ENCODE results near the gene TTC39C.

- TF ChIP-seq, protein P1, sequence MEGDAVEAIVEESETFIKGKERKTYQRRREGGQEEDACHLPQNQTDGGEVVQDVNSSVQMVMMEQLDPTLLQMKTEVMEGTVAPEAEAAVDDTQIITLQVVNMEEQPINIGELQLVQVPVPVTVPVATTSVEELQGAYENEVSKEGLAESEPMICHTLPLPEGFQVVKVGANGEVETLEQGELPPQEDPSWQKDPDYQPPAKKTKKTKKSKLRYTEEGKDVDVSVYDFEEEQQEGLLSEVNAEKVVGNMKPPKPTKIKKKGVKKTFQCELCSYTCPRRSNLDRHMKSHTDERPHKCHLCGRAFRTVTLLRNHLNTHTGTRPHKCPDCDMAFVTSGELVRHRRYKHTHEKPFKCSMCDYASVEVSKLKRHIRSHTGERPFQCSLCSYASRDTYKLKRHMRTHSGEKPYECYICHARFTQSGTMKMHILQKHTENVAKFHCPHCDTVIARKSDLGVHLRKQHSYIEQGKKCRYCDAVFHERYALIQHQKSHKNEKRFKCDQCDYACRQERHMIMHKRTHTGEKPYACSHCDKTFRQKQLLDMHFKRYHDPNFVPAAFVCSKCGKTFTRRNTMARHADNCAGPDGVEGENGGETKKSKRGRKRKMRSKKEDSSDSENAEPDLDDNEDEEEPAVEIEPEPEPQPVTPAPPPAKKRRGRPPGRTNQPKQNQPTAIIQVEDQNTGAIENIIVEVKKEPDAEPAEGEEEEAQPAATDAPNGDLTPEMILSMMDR (conservative IDR thresholded peaks at IDR 0.05; ENCODE audit: low read depth, low read length), result no peak
- TF ChIP-seq EZH2 (IDR thresholded peaks at IDR 0.05; ENCODE audit: borderline replicate concordance, low read depth, low read length, poor library complexity, severe bottlenecking), result no peak
Measured at GRCh38 chr18:24071779-24072178, 57.2 kb downstream of the TTC39C start.
